Midbrain (tissue), 1 donor: ENCODE measurements around the gene WDR46.
A peak's percentile ranks its signal among the peaks of the same experiment; 100 is the strongest.

ENCODE experiments used
- DNase-seq: peaks from one replicate; lab custom pipeline; 2025; lab: John Stamatoyannopoulos, UW

WDR46 gene

DNA sequence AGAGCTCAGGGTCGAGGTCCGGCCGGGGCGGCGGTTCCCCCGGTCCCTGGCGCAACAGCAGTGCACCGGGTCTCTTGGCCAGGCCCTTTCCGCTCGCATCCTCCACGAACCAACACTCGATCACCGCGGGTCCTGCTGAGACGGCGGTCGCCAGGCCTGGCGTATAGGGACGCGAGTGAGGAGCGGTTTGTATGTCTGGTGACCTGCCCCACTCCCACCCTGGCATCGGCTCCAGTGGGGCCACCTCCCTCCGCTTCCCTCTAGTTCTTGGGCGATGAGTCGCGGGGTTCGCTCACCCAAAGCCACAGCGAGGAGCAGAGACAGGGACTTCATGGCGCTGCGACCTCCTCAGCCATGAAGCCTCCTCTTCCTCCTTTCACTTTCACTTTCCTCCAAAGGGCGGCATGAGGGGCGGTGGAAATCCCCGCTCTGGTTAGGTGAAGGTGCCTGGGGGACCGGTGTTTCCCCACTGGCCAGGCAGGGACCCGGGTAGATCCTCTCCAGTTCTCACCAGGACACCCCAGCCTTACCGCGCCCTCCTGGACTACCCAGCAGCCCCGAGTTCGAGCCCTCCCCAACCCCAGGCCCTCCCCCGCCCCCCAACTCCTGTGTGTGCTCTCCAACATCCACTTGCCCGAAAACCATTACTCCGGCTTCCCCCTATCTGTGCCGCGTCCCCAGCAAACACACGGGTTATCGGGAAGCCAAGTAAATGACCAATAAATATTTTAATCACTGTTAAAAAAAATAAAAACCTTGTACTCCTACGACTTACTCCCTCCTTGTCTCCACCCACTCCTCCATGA lies 24.9 kb upstream of the WDR46 start, which contains the start of gene TAPBP:
TSS of gene TAPBP (minus strand) at position 370 of the 806 bp plus-strand sequence. CDS start at position 333, 37 bp downstream.
- peak; percentile 53 for DNase-seq

DNA sequence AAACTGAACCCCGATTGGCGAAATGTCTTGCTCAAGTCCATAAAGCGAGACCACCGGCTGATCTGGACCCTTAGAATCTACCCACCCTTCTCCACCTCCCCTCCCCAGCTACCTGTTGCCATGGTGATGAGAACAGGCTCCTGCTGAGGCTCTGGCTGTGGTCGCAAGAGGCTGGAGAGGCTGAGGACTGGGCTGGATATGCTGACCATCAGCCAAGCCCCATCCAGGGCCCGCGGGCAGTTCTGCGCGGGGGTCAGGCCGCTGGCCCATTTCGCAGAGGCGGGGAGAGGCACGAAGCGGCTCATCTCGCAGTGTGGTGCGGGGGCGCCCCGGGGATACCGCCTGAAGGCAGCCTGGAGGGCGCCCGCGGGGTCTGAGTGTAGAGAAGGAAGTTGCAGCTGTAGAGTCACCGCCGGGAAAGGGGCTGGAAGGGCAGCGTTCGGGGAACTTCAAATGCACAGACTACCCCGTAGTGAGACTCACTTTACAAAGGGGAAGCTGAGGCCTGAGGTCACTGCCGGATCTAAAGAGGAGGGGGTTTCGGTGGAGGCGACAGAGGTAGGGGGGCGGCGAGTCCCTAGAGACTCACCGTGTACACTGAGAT lies 24.2 kb upstream of the WDR46 start:
- DNase-seq: no peak

DNA sequence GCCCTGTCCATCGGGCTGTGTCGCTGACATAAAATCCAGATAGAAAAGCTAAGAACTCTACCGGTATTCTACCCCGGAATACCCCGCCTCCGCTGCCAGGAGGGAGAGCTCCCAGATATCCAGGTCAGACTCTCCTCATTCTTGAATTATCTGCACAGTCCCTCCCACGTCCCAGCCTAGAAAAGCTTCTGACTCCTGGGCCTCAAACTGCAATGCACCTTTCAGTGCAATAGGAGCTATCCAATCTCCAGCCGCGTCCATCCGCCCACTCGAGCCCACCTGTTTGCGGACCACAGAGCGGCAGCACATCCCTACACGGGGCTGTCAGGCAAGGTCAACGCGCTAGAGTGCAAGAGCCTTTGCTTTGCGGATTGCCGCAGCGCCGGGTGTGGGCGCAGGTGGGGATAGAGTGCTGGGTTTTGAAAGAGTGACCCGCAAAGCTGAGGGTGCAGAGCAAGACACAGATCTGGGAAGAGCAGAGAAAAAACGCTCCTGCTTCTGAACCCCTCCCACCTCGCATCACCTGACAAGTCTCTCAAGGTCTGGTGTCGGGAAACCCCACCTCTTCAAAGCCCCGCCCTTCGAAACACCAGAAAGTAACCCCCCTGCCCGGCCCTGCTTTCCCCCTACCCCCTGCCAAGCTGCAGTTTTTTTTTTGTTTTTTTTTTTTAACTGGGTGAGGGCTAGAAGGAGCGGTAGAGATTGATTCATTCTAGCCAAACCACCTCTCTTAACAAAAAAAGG lies 23.5 kb upstream of the WDR46 start:
- DNase-seq: peak; percentile 58

DNA sequence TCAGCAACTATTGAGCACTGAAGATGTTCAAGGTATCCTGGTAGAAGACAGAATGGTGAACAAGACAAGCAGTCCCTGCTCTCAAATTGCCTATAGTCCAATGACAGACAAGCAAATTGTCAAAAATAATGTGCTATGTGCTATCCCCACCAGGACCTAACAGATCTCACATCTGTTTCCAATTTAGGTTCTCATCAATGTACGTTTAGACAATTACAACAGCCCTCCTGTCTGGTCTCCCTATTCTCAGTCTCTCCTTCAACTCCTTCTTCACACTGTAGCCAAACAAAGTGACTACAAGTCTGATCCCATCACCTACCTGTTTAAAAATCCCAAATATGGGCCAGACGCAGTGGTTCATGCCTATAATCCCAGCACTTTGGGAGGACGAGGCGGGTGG lies 17.3 kb upstream of the WDR46 start:
- no peak for DNase-seq

DNA sequence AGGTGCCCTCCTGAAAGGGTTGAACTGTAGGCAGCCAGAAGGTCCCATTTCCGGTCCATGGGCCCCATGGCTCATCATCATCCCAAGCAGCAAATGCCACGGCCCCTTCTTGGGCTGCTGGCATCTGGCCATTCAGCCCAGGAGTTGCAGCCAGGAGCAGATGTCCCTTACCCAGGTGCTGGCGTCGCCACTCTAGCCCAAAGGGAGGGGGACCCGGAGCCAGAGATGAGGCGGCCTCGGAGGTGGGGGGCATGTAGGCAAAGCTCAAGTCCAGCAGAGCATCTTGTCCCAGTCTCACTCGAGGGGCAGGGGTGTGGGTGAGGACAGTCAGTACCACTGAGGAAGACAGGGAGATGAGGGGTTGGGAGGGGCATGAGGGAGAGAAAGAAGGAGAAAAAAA lies 16.0 kb upstream of the WDR46 start:
- no peak for DNase-seq

DNA sequence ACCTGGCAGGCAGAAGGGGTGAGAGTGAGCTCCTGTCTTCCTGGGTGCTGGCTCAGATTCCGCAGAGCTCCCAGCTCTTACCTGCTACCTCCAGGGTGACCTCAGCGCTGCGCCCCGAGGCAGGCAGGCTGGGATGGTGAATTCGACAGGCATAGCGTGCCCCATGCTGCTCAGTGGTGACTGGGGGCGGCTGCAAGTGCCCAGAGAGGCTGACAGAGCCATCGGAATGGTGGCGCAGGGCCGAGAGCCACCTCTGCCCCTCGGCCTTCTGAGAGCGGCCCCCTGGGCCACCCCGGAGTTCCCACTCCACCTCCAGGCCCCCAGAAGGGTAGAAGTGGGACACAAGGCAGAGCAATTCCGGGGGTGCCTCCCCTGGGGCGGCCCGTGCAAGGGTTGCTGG lies 15.2 kb upstream of the WDR46 start:
- no peak for DNase-seq

DNA sequence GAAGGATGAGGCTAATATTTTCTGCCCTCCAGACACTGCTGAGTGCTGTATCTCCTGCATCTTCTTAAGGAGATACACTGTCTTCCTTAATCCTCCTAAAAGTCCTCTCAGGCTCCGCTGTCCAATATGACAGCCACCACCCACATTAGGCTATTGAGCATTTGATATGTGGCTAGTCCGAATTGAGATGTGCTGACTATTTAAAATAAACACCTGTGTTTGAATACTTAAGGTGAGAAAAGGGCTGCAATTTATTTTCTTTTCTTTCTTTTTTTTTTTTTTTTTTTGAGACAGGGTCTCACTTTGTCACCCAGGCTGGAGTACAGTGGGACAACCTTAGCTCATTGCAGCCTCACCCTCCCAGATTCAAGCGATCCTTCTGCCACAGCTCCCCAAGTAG lies 12.8 kb upstream of the WDR46 start:
- DNase-seq: no peak

DNA sequence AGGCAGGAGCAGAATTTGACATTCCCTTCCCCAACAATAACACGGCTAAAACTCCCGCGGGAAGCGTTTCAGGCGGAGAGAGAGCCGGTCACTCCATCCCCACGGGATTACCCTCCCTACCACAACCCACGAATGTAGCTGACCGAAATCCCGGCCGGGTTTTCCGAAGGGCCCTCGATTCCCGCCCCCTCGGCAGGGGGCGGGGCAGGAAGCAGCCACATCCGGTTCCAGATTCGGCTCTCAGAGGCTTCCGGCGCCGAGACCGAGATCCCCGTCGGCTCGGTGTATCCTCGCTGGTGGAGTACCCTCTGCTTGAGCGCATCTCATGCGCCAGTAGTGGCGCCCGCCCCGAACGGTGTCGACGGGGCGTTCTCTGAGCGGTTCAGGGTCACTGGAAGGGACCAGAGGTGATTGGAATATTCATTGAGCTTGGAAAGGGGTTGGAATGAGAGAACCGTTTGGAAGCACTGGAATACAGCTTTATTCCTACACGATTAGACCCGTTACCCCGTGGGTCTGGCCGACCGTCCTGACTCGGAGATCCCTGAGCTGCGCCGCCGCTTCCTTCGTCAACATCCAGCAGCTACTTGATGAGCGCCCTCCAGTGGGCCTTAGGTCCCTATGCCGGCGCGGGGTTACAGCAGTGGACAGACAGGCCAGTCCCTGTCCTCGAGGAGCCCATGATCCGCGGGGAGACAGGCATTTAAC lies 10.4 kb upstream of the WDR46 start:
- DNase-seq: peak; percentile 89

DNA sequence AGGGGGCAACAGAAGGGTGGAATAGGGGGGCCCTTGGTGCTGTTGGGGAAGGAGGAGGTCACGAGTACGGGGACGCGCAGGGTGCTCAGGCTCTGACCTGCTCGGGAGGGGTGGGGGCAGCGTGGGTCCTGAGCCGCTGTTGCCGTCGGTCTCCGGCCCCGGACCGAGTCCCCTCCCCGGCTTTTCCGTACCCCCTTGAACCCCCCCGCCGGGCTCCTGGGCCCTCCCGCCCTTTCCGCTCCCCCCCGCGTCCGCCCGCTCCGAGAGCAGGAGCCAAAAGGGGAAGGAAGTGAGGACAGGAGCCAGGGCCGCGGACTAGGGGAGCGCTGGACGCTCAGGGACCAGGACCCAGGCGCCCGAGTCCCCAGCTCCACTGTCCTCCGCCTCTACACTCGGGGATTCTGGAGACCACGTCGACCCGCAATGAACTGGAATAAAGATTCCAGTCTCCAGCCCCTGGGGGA lies 9.8 kb upstream of the WDR46 start, which contains the start of gene RGL2:
TSS of gene RGL2 (minus strand) at position 170 of the 464 bp plus-strand sequence. CDS start 332 bp downstream, outside the sequence.
- DNase-seq: peak; percentile 83

DNA sequence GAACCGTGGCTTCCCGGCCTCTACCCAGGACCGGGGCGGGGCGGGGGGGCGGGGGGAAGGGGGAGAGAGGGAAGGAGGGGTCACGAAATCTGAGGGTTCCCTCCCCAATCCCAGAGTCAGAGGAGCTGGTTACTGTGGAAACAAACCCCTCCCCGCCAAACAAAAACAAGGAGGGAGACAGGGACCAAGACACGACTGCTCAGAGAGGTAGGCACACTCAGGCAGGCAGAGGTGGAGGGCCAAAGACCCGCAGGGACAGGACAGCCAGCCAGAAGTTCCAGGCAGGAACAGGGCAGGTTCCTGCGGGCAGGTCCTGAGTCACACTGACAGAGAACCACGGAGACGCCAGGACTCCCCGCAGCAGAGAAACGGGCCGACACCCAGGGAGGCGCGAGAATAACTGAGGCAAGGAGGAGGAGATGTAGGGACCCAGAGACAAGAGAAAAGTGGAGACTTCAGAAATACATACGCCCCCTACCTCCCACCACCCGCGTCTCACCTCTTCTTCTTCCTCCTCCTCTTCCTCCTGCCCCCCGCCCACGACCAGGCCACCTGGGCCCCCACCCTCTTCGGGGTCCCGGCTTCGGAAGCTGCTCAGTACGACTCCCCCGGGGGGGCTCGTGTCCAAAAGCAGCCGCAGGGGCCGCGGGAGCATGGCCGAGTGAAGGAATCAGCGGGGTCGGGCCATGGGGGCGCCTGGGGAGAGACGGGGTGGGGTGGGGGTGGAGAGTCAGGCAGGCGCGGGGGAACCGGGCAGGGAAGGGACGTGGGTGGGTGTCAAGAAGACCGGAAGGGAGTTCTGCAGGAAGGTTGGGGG lies 9.1 kb upstream of the WDR46 start:
- DNase-seq: no peak

DNA sequence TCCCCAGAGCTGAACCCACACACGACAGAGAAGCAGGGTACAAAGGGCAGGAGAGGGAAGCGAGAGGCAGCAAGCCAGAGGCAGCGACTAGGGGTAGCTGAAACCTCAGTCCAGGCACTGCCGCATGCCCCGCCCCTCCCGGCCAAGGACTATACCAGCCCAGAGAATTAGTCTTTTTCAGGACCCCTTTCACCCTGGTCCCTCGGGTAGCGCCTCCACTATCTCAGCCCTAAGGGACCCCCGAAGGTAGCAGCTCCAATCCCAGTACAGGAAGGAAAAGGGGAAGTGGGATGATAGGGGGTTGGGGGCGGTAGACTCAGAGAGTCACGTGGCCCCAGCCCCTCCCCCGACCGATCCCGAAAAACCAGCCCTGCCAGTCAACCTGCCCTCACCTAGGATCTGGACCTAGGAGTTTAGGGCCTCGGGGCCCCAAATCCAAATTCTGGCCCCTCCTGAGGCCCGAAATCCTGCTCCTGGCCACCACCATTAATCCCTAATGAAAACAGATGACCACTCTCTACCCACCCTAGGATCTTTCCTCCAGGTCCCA lies 8.4 kb upstream of the WDR46 start:
- DNase-seq: no peak

DNA sequence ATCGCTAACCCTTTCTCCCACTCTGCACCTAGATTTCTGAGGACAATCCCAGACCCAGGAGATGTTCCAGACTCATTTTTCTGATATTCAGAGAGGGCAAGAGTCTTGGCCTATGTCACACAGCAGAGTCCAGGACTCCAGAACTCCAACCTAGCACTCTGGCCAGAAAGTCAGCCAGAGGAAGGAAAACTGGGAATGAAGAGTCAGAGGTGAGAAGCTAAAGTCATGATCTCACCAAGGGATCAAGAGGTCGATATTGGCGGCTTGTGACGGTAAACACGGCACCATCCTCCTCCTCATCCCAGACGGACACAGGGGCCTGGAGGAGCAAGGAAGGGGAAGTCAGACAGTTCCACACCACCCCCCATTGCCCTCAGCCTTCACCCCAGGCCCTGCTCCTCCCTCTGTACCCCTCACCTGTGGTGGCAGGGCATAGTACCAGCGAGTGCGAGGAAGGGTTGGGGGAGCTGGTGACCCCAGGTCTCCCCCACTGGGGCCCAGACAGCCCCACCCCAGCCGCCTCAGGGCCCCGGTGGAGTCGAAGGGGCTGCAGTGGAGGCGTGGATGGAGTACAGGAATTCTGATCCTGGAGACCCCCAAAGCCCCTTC lies 7.9 kb upstream of the WDR46 start:
- DNase-seq: no peak

DNA sequence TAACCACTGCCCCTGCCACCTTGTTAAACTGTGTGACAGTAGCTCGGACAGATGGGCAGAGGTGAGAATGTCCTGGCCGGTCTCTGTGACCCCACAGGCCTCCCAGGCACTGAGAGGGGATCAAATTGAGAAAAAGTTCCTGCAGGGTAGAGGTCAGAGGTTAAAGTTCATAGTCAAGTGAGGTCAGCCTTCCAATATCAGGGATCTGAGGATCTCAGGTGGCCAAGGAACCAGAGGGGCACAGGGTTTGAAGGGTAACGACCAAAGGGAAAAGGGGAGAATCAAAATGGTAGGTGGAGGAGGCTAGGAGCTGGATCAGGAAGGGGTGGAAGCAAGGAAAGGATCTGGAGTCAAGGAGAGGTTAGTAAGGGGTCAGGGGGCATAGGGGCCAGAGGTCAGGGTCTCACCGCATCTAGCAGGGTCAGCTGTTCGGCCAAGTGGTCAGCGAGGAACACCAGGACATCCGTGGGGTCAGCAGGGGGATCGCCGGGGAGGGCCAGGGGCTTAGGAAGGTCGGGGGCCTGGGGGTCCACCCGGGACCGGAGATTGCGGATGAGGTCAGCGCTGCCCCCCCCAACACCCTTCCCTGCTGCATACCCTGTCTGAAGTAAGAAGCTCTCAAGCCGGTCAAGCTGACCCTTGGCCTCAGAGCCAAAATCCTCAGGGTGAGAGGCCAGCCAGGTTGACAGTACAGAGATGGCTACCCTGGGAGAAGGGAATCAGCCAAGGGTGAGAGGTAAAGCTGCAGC lies 6.8 kb upstream of the WDR46 start:
- DNase-seq: no peak

DNA sequence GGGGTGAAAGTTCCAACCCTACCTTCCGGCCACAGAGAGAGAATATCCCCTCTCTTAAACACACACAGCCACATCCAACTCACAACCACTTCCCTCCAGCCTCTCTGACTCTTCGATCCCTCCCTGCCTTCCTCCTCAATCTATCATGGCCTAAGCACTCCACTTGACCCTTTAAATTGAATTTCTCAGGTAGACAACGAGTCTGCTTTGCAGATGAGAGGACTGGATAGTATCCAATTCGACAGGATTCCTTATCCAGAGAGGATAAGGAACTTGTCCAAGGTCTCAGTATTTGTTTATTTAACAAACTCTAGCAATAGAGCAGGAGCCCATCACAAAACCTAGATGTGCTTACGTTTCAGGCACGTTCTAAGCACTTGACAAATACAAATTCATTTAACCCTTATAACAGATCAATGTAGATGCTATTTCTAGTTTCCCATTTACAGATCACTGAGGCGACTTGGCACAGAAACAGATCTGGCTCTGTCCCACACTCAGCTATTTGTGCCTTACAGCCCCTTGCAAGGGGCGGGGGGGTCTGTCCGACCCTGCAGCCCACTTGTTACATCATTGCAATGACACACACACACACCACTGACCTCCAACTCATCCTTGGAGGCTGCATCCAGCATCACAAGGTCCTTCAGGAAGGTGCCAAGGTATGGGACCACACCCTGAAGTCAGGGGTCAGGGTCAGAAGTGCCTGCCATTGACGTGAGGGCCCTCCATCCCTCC lies 5.2 kb upstream of the WDR46 start:
- no peak for DNase-seq

DNA sequence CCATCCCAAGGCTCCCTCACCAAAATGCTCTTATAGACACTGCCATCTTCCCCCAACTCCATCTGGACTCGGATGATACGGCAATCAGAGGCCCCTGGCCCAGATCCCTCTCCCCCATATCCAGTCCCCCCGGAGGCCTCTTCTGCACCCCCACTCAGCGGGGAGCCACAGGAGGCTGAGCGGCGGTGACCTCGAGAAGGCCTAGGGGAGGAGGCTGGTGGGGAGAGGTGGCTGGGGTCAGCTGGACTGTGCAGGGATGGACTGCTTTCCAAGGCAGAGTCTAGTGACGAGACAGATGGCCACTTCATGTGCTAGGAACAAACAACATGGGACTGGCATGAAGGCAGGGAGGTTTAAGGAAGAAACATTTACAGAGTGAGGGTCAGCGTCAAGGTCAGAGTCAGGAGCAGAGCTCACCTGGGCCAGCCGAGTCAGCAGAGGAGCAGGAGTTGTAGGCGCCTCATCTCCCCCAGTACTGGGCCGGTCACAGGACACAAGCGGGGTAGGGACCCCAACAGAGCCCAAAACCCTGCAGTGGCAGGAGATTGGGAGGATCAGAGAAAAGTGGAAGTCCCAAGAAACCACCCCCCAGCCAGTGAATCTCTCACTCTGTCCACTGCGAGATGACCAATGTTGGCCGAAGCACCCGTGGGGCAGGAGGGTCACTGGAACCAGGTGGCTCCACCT lies 4.1 kb upstream of the WDR46 start:
- no peak for DNase-seq

DNA sequence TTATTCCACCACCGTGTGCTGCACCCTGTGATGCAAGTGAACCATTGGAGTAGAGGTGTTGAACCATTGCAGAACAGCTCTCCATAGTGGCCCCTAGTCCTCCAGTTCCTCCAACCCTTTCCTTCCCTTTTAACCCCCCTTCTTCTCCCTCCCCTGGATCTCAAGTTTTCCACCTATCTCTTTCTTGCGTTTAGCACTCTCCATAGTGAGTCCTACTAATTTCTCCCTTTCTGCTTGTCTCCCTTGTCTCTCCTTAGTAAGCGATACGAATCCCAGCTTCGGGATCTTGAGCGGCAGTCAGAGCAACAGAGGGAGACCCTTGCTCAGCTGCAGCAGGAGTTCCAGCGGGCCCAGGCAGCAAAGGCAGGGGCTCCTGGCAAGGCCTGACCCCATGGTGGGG lies 1.4 kb upstream of the WDR46 start:
- DNase-seq: no peak

DNA sequence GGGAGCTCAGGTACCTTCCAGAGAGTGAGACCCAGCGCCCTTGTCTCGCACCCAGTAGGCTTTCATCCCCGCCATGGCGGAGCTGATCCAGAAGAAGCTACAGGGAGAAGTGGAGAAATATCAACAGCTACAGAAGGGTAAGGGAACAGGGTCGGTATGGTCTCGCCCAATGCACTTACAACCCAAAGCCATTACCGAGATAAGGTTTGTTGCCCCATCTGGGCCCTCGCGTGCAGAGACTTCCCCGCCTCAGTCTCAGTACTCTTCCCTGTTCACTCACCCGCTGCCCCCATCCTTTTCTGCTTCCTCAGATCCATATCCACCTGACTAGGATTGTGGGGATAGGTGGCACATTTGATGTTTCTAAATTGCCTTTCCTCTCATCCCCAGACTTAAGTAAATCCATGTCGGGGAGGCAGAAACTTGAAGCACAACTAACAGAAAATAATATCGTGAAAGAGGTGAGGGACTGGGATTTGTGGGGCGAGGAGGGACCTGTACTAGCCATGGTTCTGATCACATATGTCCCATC lies 811 bp upstream of the WDR46 start:
- DNase-seq: no peak
